K562 (cell line): ENCODE measurements around the gene PPAT. TPM values are rescaled to one million over a fixed set of nuclear protein-coding genes. Genes with fewer than 3 reads are reported as not detected.

Source experiments
- CBX2 ChIP-seq: fragments of 200-600 bp; sonication (generic); IDR thresholded peaks from one replicate; pipeline ENCODE4 v1.6.1; 2012; ENCODE audit warnings: mild to moderate bottlenecking, low read length, inconsistent platforms; ENCODE audit not compliant: insufficient read depth, poor library complexity, severe bottlenecking
- CXXC5 ChIP-seq: fragments of 250-450 bp; sonication (Bioruptor Pico); IDR thresholded peaks from 2 replicates; pipeline ENCODE4 v1.8.0; 2022; ENCODE audit warnings: inconsistent platforms, mild to moderate bottlenecking, moderate library complexity
- GABPB1 ChIP-seq: sonication (generic); formaldehyde crosslinking; IDR thresholded peaks from 2 replicates; pipeline ENCODE4 v1.8.0; 2022; ENCODE audit warnings: mild to moderate bottlenecking, missing genetic modification reagents
- GATA2 ChIP-seq: sonication (generic); formaldehyde crosslinking; IDR thresholded peaks from 2 replicates; pipeline ENCODE4 v1.4.0; 2020; ENCODE audit warnings: mild to moderate bottlenecking, missing genetic modification reagents
- HCFC1 ChIP-seq: IDR thresholded peaks from 2 replicates; pipeline ENCODE4 v1.6.1; 2012; ENCODE audit warnings: low read depth, low read length, improper control_type of control experiment
- HDAC3 ChIP-seq: fragments of 450-650 bp; IDR thresholded peaks from 2 replicates; pipeline ENCODE4 v1.6.1; 2018; ENCODE audit warnings: borderline replicate concordance, mild to moderate bottlenecking, moderate library complexity; ENCODE audit not compliant: partially characterized antibody
- HDAC6 ChIP-seq: IDR thresholded peaks from 2 replicates; pipeline ENCODE4 v1.6.1; 2012; ENCODE audit warnings: low read depth, mild to moderate bottlenecking, control low read depth, inconsistent platforms, low read length, moderate library complexity
- KDM1A ChIP-seq, 2 experiments: fragments of 450-650 bp; IDR thresholded peaks; 2 replicates each; pipeline ENCODE4 v1.6.1; 2016; ENCODE audit warnings: mild to moderate bottlenecking in 2 of 2
- PML ChIP-seq: IDR thresholded peaks from 2 replicates; pipeline ENCODE4 v1.6.1; 2012; ENCODE audit warnings: low read length, inconsistent platforms
- POU5F1 ChIP-seq: fragments of 150-350 bp; IDR thresholded peaks from 2 replicates; pipeline ENCODE4 v1.6.1; 2014; ENCODE audit warnings: borderline replicate concordance, low read length, low read depth, mild to moderate bottlenecking; ENCODE audit not compliant: partially characterized antibody
- RBBP5 ChIP-seq: fragments of 200-600 bp; sonication (generic); IDR thresholded peaks from 2 replicates; pipeline ENCODE4 v1.6.1; 2012; ENCODE audit warnings: borderline replicate concordance, mild to moderate bottlenecking, low read length, control low read depth, inconsistent platforms; ENCODE audit not compliant: insufficient read depth, poor library complexity, severe bottlenecking
- RBM22 ChIP-seq: fragments of 200-400 bp; formaldehyde crosslinking; IDR thresholded peaks from 2 replicates; pipeline ENCODE4 v1.6.1; 2018; ENCODE audit warnings: low read length, low read depth; ENCODE audit not compliant: poor library complexity, severe bottlenecking
- SETDB1 ChIP-seq: IDR thresholded peaks from one replicate; pipeline ENCODE4 v1.6.1; 2012; ENCODE audit warnings: low read length, control low read depth, inconsistent platforms
- SIX5 ChIP-seq, 2 experiments: IDR thresholded peaks; 2 replicates each; pipeline ENCODE4 v1.6.1; 2011; ENCODE audit warnings: low read length in 2 of 2, borderline replicate concordance in 1 of 2, low read depth in 1 of 2, mild to moderate bottlenecking in 1 of 2, moderate library complexity in 1 of 2; ENCODE audit not compliant: insufficient read depth in 1 of 2
- SMARCB1 ChIP-seq: IDR thresholded peaks from 2 replicates; pipeline ENCODE4 v1.6.1; 2011; ENCODE audit warnings: improper control_type of control experiment, low read depth; ENCODE audit not compliant: insufficient read length
- SRSF1 ChIP-seq: fragments of 200-400 bp; formaldehyde crosslinking; IDR thresholded peaks from 2 replicates; pipeline ENCODE4 v1.6.1; 2017; ENCODE audit warnings: mild to moderate bottlenecking, low read depth, low read length, moderate library complexity
- ZNF431 ChIP-seq: sonication (generic); formaldehyde crosslinking; IDR thresholded peaks from 2 replicates; pipeline ENCODE4 v1.8.0; 2022; ENCODE audit warnings: mild to moderate bottlenecking, missing genetic modification reagents
- ZNF644 ChIP-seq: fragments of 200-800 bp; sonication (Bioruptor generic); IDR thresholded peaks from 2 replicates; pipeline ENCODE4 v1.6.1; 2016; ENCODE audit warnings: low read depth, missing genetic modification characterization, missing compliant biosample characterization
- ZSCAN29 ChIP-seq: fragments of 450-650 bp; IDR thresholded peaks from 2 replicates; pipeline ENCODE4 v1.6.1; 2017
- polyA plus RNA-seq, 8 experiments: library from polyadenylated mRNA; depleted of rRNA in 4 of 8; stranded (reverse) in 5 of 8; unstranded in 3 of 8; fragments of >200 nt; fragmentation: Nextera tagmentation in 2 of 8; fragmentation: Illumina TruSeq in 1 of 8; extraction: Ambion mirVana in 2 of 8; extraction: Trizol in 1 of 8; gene quantifications; 2 replicates each; pipeline versions ENCODE4 v1.2.1 to v1.2.3, GENCODE V29; 2011 to 2014; ENCODE audit warnings: inconsistent platforms in 1 of 8, missing spikeins in 1 of 8
- total RNA-seq, 7 experiments: library from RNA; depleted of rRNA in 6 of 7; stranded (reverse); fragments of >200 nt in 6 of 7; fragmentation: Illumina TruSeq in 2 of 7; extraction: Trizol in 2 of 7; gene quantifications; 2 replicates each; pipeline versions ENCODE4 v1.2.1 to v1.2.3, GENCODE V29; 2011 to 2021; ENCODE audit warnings: low replicate concordance in 1 of 7
- TF ChIP-seq, protein P1 (sequence below), 2 experiments: fragments of 200-800 bp in 1 of 2; sonication (Bioruptor generic) in 1 of 2; sonication (generic) in 1 of 2; formaldehyde crosslinking in 1 of 2; IDR thresholded peaks in 1 of 2; conservative IDR thresholded peaks in 1 of 2; 2 replicates each; pipeline versions ENCODE4 v1.5.0 to v1.6.1; 2016 to 2020; ENCODE audit warnings: missing compliant biosample characterization in 1 of 2, missing genetic modification characterization in 1 of 2, missing genetic modification reagents in 1 of 2
- TF ChIP-seq, protein P2 (sequence below): fragments of 250-450 bp; sonication (Bioruptor Pico); IDR thresholded peaks from 2 replicates; pipeline ENCODE4 v1.4.0; 2020; ENCODE audit warnings: borderline replicate concordance
- TF ChIP-seq, protein P3 (sequence below): sonication (generic); formaldehyde crosslinking; IDR thresholded peaks from 2 replicates; pipeline ENCODE4 v1.8.1; 2022; ENCODE audit warnings: missing genetic modification reagents

Gene PPAT
- total and polyA plus RNA-seq, 9 of the 15 experiments (the other 6 are each of a cell fraction or from before 2014, with no cell fraction given), result 36.2 to 75.8 (median 55.5) TPM

DNA sequence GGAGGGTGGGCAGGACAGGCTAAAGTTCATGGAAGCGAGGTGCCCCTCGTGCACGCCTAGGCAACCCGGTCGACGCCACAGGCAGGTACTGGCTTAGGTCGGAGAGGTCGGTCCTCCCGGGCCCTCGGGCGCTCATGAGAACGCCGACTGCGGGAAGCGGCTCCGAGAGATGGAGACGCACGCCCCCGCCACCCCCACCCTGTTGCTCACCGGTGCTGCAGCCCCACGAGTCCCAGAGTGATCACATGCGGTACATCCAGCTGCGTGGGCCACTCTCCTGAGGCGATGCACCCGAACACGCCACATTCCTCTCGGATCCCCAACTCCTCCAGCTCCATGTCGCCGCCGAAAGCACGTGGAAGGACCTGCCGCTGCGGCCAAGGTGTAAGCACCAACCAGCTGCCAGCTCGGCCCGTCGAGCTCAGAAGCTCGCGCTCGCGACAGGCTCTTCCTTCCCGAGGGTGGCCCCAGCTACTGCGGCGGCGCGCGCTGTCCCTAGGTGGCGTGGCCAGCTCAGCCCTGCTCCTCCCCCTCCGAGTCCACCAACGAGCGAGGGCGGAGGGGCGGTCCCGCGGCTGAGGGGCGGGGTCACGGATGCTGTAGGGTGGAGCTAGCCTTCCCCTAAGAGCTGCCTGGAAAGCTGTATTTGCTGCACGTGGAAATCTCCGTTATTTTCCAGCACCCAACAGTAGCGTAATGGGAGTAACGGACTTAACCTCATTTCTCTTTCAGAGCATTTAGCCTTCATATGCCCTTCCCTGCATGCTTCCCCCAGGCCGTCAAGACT, at the start of gene PPAT (continued):
- TF ChIP-seq SETDB1 (no peak), PML (peak; percentile 57; the same call in 1 of the 2 replicates), CBX2 (no peak), SRSF1 (no peak), HDAC3 (no peak), ZNF644 (no peak), RBBP5 (peak; percentile 77), SIX5 (IDR thresholded peaks at IDR 0.05; ENCODE audit: borderline replicate concordance in 1 of 2, insufficient read depth in 1 of 2, low read depth in 1 of 2, low read length in 2 of 2) (no peak), POU5F1 (no peak), RBM22 (peak; percentile 82), HCFC1 (no peak), GATA2 (CRISPR knock-in tag) (no peak), GABPB1 (CRISPR knock-in tag) (peak; percentile 5; the same call in 1 of the 2 replicates), KDM1A (IDR thresholded peaks at IDR 0.05) (no peak), SMARCB1 (no peak), ZSCAN29 (peak; percentile 36; the same call in 1 of the 2 replicates), CXXC5 (CRISPR knock-in tag) (peak; percentile 80), HDAC6 (no peak), ZNF431 (CRISPR knock-in tag) (peak; percentile 70; the same call in 1 of the 2 replicates)
- TF ChIP-seq, protein P1, sequence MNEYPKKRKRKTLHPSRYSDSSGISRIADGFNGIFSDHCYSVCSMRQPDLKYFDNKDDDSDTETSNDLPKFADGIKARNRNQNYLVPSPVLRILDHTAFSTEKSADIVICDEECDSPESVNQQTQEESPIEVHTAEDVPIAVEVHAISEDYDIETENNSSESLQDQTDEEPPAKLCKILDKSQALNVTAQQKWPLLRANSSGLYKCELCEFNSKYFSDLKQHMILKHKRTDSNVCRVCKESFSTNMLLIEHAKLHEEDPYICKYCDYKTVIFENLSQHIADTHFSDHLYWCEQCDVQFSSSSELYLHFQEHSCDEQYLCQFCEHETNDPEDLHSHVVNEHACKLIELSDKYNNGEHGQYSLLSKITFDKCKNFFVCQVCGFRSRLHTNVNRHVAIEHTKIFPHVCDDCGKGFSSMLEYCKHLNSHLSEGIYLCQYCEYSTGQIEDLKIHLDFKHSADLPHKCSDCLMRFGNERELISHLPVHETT (CRISPR knock-in tag; conservative IDR thresholded peaks at IDR 0.05 in 1 of 2, IDR thresholded peaks at IDR 0.05 in 1 of 2), result peak in 1 of 2 experiments; percentile 79; a peak in 2 of 4 replicates
- TF ChIP-seq, protein P2, sequence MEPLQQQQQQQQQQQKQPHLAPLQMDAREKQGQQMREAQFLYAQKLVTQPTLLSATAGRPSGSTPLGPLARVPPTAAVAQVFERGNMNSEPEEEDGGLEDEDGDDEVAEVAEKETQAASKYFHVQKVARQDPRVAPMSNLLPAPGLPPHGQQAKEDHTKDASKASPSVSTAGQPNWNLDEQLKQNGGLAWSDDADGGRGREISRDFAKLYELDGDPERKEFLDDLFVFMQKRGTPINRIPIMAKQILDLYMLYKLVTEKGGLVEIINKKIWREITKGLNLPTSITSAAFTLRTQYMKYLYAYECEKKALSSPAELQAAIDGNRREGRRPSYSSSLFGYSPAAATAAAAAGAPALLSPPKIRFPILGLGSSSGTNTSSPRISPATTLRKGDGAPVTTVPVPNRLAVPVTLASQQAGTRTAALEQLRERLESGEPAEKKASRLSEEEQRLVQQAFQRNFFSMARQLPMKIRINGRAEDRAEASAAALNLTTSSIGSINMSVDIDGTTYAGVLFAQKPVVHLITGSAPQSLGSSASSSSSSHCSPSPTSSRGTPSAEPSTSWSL (CRISPR knock-in tag), result no peak
- TF ChIP-seq, protein P3, sequence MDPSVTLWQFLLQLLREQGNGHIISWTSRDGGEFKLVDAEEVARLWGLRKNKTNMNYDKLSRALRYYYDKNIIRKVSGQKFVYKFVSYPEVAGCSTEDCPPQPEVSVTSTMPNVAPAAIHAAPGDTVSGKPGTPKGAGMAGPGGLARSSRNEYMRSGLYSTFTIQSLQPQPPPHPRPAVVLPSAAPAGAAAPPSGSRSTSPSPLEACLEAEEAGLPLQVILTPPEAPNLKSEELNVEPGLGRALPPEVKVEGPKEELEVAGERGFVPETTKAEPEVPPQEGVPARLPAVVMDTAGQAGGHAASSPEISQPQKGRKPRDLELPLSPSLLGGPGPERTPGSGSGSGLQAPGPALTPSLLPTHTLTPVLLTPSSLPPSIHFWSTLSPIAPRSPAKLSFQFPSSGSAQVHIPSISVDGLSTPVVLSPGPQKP, result no peak
